GM19238 (cell line): ENCODE data around the gene KLHL9.

Experiments used
- DNase-seq: peaks from one replicate; pipeline ENCODE4 v3.0.0; 2011; ENCODE audit warnings: low spot score; ENCODE audit not compliant: insufficient read length

The KLHL9 gene

DNA sequence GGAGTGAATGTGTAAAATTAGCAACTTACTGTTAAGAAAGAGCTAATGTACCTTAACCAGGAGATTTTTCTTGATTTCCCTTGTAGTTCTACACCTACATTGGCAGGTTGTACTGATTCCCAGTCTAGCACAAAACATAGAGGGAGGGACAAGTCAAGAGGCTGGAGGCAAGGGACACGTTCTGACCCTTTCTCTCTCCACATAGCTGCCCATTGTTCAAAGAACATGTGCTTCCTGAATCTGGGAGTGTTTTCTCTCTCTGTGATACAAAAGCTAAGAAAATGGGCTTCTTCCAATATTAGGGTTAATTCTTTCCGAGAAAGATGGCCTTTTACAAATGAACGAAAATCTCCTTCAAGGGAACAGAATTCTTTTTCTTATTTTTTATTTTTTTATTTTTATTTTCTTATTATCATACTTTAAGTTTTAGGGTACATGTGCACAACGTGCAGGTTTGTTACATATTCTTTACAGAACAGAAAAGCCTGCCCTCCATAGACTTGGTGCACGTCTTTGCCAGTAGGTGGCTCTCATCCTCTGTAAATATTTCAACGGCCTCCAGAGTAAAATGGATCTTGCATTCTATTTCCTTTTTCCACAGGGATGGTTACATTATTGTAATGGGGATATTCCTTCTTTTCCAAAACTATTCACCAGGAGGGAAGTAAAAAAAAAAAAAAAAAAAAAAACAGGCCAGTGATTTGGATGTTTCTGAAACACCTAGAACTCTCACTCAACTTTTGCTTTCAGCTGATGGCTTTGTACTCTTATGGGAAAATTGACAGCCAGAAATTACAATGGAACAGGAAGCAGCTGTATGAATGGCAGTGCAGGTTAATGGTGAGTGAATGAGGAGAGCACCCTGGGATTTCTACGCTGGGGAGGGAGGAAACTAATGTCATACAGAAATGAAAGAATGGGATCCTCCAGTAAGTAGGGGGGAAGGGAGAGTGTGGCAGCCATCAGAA lies 17.0 kb downstream of the KLHL9 start:
- no peak for DNase-seq

DNA sequence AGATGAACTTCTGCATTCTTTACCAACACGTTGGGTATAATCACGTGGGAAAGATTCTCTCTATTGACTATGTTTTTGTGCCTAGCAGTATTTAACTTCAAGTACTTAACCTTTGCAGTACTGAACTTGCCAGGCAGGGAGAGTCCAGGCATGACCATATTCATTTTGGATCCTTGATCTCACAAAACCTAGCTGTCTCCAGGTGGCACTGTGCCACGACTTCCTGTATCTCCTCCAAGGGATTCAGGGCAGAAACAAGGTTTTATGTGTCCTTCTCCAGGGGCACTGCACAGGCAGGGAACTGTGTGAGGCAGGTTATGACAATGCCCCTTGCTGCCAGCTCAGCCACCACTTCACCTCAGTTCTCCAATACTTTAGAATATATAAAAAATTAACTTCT lies 18.3 kb downstream of the KLHL9 start:
- DNase-seq: no peak

DNA sequence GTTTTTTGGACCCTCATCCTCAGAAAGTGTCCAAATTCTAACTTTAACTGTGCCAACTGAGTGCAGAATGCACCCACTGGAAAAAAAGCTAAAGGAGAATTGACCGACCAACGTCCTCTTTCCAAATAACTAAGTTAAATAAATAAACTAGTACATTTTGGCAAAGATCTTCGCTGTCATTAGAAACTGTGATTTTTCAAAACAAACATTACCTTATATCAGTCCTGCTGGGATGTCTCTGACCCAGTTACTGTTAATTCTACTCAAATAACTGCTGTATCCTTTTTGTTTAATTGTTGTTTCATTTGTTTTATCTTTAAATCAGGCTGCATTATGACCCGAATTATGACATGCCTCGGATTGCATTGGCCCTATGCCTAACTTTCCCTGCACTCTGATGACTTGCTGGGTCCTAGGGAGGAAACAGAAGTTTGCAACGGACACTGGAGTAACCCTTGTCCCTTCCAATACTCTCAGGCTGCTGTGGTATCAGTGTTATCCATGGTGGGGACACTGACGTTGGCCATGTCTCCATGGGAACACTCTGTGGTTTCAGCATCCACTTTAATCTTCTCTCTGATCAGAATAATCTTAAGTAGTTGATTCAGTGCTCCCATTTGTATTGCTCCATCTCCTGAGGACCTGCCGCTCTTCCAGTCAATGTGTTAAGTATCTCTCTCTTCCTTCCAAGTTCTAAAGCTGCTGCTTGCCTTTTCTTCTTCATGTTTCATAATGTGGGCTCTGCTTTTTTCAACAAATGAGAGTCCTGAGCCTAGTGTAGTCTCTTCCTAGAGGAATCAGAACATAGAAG lies 19.0 kb downstream of the KLHL9 start:
- no peak for DNase-seq

DNA sequence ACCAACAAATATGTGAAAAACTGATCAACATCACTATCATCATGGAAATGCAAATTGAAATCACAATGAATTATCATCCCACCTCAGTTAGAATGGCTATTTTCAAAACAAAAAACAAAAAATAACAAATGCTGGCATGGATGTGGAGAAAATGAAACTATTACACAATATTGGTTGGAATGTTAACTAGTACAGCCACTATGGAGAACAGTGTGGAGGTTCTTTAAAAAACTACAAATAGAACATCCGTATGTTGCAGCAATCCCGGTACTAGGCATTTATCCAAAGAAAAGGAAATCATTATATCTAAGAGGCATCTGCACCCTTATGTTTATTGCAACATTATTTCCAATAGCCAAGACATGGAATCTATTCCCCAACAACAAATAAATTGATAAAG lies 21.1 kb downstream of the KLHL9 start:
- DNase-seq: no peak

- DNase-seq: no peak
These were observed 23.3 kb downstream of the KLHL9 start for GRCh38 chr9:21311889-21312288.

DNA sequence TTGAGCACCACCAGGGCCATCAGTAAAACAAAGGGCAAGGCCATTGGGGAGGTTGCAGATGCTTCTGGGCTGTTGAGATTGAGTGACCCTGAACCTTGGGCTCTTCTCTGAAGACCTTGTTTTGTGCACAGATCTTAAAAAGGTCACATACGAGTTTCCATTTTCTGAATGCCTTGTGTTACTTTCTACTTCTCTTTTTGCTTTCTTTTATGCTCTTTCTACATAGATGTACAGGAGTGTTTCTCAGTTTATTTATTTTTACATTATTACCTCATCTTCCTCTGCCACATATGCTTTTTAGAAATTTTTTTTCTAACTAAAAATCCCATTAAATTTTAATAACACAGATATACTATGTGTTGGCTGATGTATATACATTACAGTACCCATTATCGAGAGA lies 30.0 kb downstream of the KLHL9 start, which contains the start of gene IFNA5:
Gene IFNA5, minus strand, starts transcription at position 101 of the 400 bp plus-strand sequence. Its CDS starts 57 bp downstream, at position 44.
- no peak for DNase-seq

DNA sequence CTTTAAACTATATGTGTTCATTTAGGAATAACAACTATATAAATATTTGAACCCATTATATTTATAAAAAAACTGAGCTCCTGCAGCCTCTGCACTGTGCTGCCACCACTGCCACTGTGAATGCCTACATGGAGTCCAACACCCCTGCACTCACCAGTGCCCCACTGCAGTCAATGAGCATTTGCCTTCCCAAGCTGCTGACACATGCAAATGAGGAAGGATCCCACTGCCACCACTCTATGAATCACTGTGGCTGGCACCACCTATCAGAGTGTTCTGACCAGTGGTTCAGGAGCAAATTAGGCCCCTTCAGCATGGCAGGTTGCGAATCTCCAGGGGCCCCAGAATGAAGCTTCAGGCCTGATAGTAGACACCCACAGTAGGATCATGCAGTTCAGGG lies 39.2 kb downstream of the KLHL9 start:
- no peak for DNase-seq

DNA sequence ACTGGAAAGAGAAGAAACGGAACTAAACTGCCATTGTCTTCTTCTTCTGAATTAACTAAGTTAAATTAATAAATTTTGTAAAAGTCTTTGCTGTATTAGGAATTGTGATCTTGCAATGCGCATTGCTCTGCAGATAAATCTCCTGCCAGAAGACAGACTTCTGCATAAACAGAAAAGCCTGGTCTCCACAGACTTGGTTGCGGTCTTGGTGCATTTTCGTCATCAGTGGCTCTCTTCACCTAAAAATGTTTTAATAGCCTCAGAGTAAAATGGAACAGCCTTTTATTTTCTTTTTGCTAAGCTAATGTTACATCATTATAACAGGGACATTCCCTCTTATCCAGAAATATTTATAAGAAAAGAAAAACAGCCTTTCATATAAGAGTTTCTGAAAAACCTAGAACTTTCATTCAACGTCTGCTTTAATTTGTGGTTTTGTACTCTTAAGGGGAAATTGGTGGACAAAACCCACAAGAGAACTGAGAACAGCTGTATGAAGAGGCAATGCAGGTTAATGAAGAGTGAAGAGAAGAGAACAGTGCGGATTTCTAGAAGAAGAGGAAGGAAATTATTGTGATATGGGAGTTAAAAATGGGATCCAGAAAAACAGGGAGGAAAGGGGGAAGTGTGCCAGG lies 40.2 kb downstream of the KLHL9 start:
- DNase-seq: peak; percentile 5

- DNase-seq: no peak
These were observed 40.8 kb downstream of the KLHL9 start for GRCh38 chr9:21294364-21294774.

GRCh38 chr9:21289848-21290247 lies 45.4 kb downstream of the KLHL9 start:
- DNase-seq: no peak

DNA sequence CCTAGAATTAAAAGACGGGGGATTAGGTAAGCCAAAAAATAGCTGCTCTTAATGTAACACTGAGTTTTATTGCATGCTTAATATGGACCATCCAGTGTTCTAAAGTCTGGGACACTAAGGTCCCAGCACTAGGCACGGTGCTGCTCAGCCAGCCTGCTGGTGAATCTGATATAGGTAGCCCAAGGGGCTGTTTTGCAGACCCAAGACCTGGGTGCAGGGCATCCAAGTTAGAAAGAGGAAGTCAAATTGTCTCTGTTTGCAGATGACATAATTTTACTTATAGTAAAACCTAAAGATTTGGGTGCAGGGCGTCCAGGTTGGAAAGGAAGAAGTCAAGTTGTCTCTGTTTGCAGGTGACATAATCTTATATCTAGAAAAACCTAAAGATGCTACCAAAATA lies 47.9 kb downstream of the KLHL9 start:
- no peak for DNase-seq

DNA sequence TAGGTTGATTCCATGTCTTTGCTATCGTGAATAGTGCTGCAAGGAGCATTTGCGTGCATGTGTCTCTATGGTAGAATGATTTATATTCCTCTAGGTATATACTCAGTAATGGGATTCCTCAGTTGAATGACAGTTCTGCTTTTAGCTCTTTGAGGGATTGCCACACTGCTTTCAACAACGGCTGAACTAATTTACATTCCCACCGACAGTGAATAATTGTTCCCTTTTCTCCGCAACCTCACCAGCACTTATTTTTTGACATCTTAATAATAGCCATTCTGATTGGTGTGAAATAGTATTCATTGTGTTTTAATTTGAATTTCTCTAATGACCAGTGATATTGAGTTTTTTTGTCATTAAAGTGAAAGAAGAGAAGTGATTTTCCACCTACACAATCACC lies 48.5 kb downstream of the KLHL9 start:
- DNase-seq: no peak

DNA sequence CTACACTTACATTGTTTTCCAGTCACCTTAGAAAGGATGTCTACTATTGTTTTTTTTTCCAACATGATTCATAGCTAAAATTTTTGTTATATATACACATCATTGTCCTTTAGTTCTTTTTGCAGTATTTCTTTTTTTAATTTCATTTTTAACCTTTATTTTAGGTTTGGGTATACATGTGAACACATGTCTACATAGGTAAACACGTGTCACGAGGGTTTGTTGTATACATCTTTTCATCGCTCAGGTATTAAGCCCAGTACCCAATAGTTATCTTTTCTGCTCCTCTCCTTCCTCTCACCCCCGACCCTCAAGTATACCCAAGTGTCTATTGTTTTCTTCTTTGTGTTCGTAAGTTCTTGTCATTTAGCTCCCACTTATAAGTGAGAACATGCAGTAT lies 49.1 kb downstream of the KLHL9 start:
- DNase-seq: no peak

DNA sequence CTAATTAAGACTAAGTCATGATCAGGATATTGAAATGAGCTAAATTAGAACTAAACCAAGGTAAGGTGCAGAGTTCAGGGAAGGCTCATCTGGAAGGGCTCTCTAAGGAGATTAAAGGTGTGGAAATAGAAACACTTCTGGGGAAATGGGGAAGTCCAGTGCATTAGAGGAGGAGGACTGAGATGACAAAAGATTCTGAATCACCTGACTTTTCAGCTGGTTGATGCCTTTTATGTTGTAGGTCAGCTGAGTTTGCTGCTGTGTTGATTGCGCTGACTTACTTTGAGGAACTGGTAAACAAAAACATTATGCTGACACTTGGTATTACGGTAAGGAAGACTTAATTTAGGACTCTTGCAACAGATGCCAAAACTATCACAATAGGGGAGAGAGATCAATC lies 53.9 kb downstream of the KLHL9 start:
- DNase-seq: no peak
